A673 (cell line): ENCODE measurements around the gene NIM1K.

Experiments used
- CTCF ChIP-seq: fragments of 300-800, 200-600 bp; sonication (generic); conservative IDR thresholded peaks from 2 replicates; pipeline ENCODE4 v1.5.1; 2017; ENCODE audit warnings: low read depth, mild to moderate bottlenecking, antibody characterized with exemption, low read length, moderate library complexity, mixed read lengths
- EZH2 ChIP-seq: fragments of 200-600 bp; sonication (generic); IDR thresholded peaks from 2 replicates; pipeline ENCODE4 v1.6.1; 2017; ENCODE audit warnings: borderline replicate concordance, low read depth, mild to moderate bottlenecking, mixed read lengths, antibody characterized with exemption, low read length; ENCODE audit not compliant: poor library complexity, severe bottlenecking

GRCh38 chr5:43145071-43145470 lies 47.0 kb upstream of the NIM1K start:
- TF ChIP-seq CTCF = no peak
- no peak for TF ChIP-seq EZH2
